ENCODE results near the gene HDAC8. TPM values are rescaled to one million over a fixed set of nuclear protein-coding genes. Genes with fewer than 3 reads are reported as not detected.
"Not testable (repeated sequence)": the region's sequence is repeated elsewhere in the genome, so short reads cannot be mapped to it uniquely, and the experiment has no call there.

HDAC8 gene
- total RNA-seq, 1 experiment from 2014 or later, result 47.9 TPM

DNA sequence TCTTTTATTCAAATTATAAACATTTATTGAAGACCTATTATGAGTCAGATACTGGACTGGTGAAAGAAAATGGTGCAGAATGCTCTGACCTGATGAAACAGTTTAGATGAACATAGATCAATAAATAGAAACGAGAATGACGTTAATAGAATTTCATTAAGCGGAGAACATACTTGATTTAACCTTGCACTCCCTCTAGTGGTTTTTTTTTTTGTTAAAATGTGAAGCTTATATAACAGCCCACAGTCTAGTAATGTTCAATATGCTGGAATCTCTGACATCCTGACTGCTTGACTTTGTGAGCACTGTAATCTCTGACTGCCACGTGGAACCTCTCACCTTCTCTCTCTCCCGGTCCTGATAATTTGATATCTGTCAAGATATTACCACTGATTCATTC, 32.3 kb downstream of the HDAC8 start:
- peak; percentile 71 for DNase-seq (ENCODE audit: low spot score)

GRCh38 chrX:72539822-72540221, 32.8 kb downstream of the HDAC8 start:
- peak; percentile 12 for DNase-seq (ENCODE audit: low spot score)
- in situ Hi-C loops (cut with HindIII; ENCODE audit: low sequenced_read_pairs), result no loop called here

More for the DNA sequence above, 32.3 kb downstream of the HDAC8 start:
- in situ Hi-C loops (cut with HindIII; ENCODE audit: low sequenced_read_pairs), result no loop called here

- in situ Hi-C loops (cut with HindIII; ENCODE audit: low sequenced_read_pairs), result no loop called here
- DNase-seq (ENCODE audit: low spot score), result peak; percentile 85
Observed at GRCh38 chrX:72536542-72536941, 36.1 kb downstream of the HDAC8 start.

DNA sequence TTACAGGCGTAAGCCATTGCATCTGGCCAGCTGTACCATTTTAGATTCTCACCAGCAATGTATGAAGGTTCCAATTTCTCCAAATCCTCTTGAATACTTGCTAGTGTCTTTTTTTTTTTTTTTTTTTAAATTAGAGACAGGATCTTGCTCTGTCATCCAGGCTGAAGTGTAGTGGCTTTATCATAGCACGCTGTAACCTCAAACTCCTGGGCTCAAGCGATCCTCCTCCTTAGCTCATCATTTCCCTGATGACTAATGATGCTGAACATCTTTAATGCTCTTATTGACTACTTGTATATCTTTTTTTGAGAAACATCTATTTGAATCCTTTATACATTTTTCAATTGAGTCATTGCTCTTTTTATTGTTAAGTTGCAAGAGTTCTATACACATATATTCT, 40.3 kb downstream of the HDAC8 start:
- in situ Hi-C loops (cut with HindIII; ENCODE audit: low sequenced_read_pairs), result no loop called here
- no peak for DNase-seq (ENCODE audit: low spot score)

- in situ Hi-C loops (cut with HindIII; ENCODE audit: low sequenced_read_pairs), result no loop called here
- DNase-seq (ENCODE audit: low spot score), result no peak
Observed at GRCh38 chrX:72526534-72527508, 45.8 kb downstream of the HDAC8 start.

DNA sequence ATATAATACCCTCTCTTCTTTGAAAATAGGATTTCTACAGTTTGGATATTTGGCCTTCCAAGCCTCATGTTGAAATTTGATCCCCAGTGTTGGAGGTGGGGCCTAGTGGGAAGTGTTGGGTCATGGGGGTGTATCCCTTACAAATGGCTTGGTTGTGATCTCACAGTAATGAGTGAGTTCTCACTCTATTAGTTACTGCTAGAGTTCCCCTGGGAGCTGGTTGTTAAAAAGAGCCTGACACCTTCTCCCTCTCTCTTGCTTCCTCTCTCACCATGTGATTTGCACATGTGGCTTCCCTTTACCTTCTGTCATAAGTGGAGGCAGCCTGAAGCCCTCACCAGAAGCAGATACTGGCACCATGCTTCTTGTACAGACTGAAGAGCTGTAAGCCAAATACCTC, 73.9 kb downstream of the HDAC8 start:
- DNase-seq (ENCODE audit: low spot score), result no peak
- in situ Hi-C loops (cut with HindIII; ENCODE audit: low sequenced_read_pairs), result no loop called here

DNA sequence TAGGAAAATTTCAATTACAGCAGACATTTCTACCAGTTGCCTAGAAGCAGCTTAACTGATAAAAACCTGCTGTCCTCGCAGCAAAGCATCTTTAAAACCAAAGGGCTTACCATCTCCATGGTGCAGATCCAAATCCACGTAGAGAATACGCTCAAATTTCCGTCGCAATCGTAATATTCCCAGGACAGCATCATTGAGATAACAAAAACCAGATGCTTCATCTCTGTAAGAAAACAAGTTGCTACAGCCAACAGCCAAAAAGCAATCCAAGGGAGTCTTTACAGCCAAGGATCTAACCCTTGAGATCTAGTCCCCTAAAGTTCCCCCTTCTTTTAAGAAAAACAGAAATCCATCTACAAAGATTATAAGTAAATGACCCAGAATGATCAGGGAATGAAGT, 77.6 kb downstream of the HDAC8 start:
- in situ Hi-C loops (cut with HindIII; ENCODE audit: low sequenced_read_pairs), result no loop called here
- no peak for DNase-seq (ENCODE audit: low spot score)

- DNase-seq (ENCODE audit: low spot score), result no peak
- in situ Hi-C loops (cut with HindIII; ENCODE audit: low sequenced_read_pairs), result no loop called here
Observed at GRCh38 chrX:72492499-72492898, 80.1 kb downstream of the HDAC8 start.

DNA sequence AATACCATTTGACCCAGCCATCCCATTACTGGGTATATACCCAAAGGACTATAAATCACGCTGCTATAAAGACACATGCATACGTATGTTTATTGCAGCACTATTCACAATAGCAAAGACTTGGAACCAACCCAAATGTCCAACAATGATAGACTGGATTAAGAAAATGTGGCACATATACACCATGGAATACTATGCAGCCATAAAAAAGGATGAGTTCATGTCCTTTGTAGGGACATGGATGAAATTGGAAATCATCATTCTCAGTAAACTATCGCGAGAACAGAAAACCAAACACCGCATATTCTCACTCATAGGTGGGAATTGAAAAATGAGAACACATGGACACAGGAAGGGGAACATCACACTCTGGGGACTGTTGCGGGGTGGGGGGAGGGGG, 82.4 kb downstream of the HDAC8 start:
- in situ Hi-C loops (cut with HindIII; ENCODE audit: low sequenced_read_pairs); DNase-seq (ENCODE audit: low spot score): not testable (repeated sequence)

DNA sequence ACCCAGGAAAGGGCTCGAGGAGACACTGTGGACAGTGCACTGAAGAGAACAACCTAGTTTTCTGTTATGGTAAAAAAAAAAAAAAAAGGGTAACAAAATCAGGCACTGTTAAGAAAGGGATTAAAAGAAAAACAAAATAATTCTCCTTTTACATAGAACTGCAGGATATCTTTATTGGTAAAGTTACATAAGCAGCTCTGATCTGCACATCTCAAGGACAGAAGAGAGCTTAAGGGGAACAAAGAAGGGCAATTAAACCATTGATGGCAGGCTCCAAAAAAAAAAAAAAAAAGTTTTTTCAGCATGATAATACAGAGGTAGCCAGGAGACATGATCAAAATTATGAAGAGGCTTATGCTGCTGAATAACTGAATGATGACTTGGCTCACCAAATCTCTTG, 85.0 kb downstream of the HDAC8 start:
- no peak for DNase-seq (ENCODE audit: low spot score)
- in situ Hi-C loops (cut with HindIII; ENCODE audit: low sequenced_read_pairs), result no loop called here

DNA sequence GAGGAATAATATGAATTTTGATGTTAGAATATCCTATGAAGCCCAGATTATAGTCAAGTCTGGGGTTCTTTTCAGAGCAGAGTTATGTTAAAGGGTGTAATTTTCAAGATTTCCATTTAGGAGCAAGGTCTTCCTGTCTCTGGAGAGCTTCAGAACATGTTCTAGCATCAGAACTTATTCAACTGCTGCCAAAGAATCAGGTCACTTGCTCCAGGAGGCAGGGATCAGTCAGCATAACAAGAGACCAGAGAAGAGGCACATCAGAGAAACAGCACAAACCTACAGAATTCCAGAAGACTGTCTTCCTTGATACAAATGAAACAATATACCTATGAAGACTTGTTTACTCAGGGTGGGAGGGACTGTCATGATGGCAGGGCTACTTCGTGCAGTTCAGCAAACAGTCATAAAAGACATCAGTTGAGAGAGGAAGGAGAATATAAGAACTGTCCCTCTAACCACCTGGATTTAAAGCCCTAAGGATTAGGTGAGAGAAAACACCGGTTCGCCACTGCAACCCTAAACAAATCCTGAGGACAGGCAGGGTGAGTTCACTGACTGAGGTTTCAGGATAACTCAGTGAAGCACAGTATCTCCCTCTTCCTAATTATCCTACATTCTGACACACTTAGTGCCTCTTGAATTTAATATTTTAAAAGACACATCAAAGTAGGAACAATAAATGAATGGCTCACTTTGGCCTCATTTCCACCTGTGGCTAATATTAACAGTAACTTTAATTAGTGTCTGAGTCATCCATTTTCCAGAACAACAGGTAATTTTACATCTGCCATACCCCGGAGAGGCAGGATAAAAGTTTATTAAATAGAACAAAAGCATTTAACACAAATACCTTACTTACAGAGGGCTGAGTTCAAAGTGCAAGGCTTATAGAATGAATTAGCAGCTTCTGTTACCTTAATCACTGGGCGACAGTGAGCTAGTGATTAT, 93.0 kb downstream of the HDAC8 start:
- in situ Hi-C loops (cut with HindIII; ENCODE audit: low sequenced_read_pairs), result no loop called here
- DNase-seq (ENCODE audit: low spot score), result no peak

- in situ Hi-C loops (cut with HindIII; ENCODE audit: low sequenced_read_pairs), result no loop called here
- DNase-seq (ENCODE audit: low spot score), result no peak
Observed at GRCh38 chrX:72478853-72479252, 93.8 kb downstream of the HDAC8 start.

DNA sequence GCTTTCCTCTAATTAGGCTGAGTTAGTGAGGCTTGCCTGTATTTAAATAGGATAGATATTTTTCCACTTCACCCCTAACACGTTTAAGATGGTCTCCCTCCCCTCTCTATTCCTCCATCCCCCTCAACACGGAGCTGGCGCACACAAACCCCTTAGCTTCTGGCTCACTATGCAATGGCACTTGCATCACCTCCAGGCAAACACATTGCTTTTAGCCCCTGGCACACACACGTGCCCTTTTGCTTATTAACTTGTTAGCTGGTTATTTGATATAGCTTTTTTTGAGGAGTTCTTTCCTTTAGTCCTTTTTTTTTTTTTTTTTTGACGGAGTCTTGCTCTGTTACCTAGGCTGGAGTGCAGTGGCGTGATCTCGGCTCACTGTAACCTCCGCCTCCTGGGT, 94.3 kb downstream of the HDAC8 start:
- in situ Hi-C loops (cut with HindIII; ENCODE audit: low sequenced_read_pairs), result no loop called here

GRCh38 chrX:72477781-72478181, 94.9 kb downstream of the HDAC8 start:
- in situ Hi-C loops (cut with HindIII; ENCODE audit: low sequenced_read_pairs), result no loop called here
- no peak for DNase-seq (ENCODE audit: low spot score)

More for the DNA sequence above, 94.3 kb downstream of the HDAC8 start:
- no peak for DNase-seq (ENCODE audit: low spot score)

- no peak for DNase-seq (ENCODE audit: low spot score)
- in situ Hi-C loops (cut with HindIII; ENCODE audit: low sequenced_read_pairs), result no loop called here
Observed at GRCh38 chrX:72477376-72477775, 95.3 kb downstream of the HDAC8 start.

- in situ Hi-C loops (cut with HindIII; ENCODE audit: low sequenced_read_pairs), result no loop called here
- no peak for DNase-seq (ENCODE audit: low spot score)
Observed at GRCh38 chrX:72475952-72476668, 96.5 kb downstream of the HDAC8 start.

DNA sequence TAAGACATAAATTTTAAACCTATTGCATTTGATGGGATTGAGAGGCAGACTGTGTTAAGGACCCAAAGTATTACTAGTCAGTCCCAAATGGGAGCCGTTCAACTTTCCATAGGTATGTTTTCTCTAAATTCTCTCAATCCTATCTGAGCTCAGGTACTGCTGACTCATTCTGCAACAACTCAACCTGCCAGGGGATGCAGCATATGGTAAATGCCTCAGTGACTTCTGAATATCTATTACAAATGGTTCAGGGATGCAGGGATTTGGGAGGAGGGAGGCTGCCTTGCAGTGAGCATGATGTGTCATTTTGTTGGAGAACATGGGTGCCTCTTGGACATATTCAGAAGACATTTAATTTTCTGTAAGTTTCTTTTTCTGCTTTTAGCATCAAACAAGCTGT, 97.3 kb downstream of the HDAC8 start:
- no peak for DNase-seq (ENCODE audit: low spot score)
- in situ Hi-C loops (cut with HindIII; ENCODE audit: low sequenced_read_pairs), result no loop called here

DNA sequence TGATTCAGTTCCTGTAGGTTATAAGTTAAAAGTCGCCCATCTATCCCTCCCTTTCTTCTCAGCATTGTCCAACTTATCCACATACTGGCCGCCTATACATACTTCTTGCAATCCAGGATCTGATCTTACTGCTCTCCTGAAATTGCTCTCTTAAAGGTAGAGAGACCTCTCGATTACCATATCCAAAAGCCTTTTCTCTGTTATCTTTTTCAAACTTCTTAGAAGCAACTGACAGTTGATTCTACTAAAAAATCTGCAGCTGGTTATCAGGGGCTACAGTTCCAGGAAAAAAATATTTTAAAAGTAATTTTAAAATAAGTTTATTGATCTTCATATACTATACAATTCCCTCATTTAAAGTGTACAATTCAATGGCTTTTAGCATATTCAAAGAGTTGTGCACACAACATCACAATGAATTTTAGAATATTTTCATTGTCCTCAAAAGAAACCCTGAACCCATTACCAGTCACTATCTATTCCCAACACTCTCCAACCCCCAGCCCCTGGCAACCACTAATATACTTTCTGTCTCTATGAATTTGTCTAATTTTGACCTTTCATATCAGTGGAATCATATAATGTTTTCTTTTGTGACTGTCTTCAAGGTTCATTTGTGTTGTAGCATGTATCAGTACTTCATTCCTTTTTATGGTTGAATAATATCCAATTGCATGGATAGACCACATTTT, 102.0 kb downstream of the HDAC8 start:
- DNase-seq (ENCODE audit: low spot score), result no peak
- in situ Hi-C loops (cut with HindIII; ENCODE audit: low sequenced_read_pairs), result no loop called here

DNA sequence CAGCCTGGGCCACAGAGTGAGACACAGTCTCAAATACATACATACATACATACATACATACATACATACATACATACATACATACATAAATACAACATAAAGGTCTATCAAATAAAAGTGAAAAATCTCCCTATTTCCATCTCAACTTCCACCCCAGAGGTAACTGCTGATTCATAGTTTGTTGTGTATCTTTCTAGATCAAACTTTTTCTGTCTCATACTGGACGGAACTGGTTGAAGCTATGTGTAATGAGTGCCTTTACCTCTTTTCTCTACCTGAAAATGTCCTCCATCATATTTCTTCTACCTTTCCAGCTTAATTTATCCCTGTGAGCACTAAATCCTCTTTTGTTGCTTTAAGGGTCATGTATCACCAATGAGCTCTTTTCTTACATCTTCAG, 102.5 kb downstream of the HDAC8 start:
- in situ Hi-C loops (cut with HindIII; ENCODE audit: low sequenced_read_pairs), result no loop called here
- DNase-seq (ENCODE audit: low spot score), result no peak

Measured in G401 (cell line).